H9 (cell line): ENCODE data around the gene DHCR24. TPM values are rescaled to one million over a fixed set of nuclear protein-coding genes. Genes with fewer than 3 reads are reported as not detected.

Experiments
- DNase-seq: peaks from one replicate; pipeline ENCODE4 v3.0.0-alpha.2; 2017
- H2AFZ ChIP-seq: one replicate; pipeline ENCODE4 v1.6.1; 2013; ENCODE audit warnings: mild to moderate bottlenecking, low read length, control low read depth, moderate library complexity
- H2AK5ac ChIP-seq: 2 replicates; pipeline ENCODE4 v1.6.1; 2013; ENCODE audit warnings: low read length, control low read depth, mixed read lengths; ENCODE audit not compliant: insufficient read length
- H2BK120ac ChIP-seq: one replicate; pipeline ENCODE4 v1.6.1; 2013; ENCODE audit warnings: low read depth, mild to moderate bottlenecking, low read length, control low read depth, inconsistent platforms; ENCODE audit not compliant: poor library complexity, severe bottlenecking
- H2BK12ac ChIP-seq: 2 replicates; pipeline ENCODE4 v1.6.1; 2013; ENCODE audit warnings: low read length, control low read depth, mixed read lengths, low read depth; ENCODE audit not compliant: insufficient read length
- H2BK15ac ChIP-seq: 2 replicates; pipeline ENCODE4 v1.6.1; 2013; ENCODE audit warnings: low read depth, low read length, control low read depth
- H2BK20ac ChIP-seq: one replicate; pipeline ENCODE4 v1.6.1; 2013; ENCODE audit warnings: low read depth, mild to moderate bottlenecking, low read length, control low read depth, inconsistent platforms; ENCODE audit not compliant: poor library complexity, severe bottlenecking
- H2BK5ac ChIP-seq: 2 replicates; pipeline ENCODE4 v1.6.1; 2013; ENCODE audit warnings: low read length, control low read depth, mixed read lengths; ENCODE audit not compliant: insufficient read length
- H3K14ac ChIP-seq: 2 replicates; pipeline ENCODE4 v1.6.1; 2013; ENCODE audit warnings: low read length, control low read depth; ENCODE audit not compliant: insufficient read depth
- H3K18ac ChIP-seq: 2 replicates; pipeline ENCODE4 v1.6.1; 2013; ENCODE audit warnings: low read depth, mild to moderate bottlenecking, mixed read lengths, low read length, control low read depth; ENCODE audit not compliant: insufficient read length
- H3K23ac ChIP-seq: 2 replicates; pipeline ENCODE4 v1.6.1; 2013; ENCODE audit warnings: low read length, control low read depth, mixed read lengths, low read depth; ENCODE audit not compliant: insufficient read length
- H3K23me2 ChIP-seq: 2 replicates; pipeline ENCODE4 v1.6.1; 2013; ENCODE audit warnings: low read depth, mild to moderate bottlenecking, mixed read lengths, low read length, control low read depth; ENCODE audit not compliant: insufficient read length, poor library complexity, severe bottlenecking
- H3K27ac ChIP-seq: 2 replicates; pipeline ENCODE4 v1.5.1; 2013; ENCODE audit warnings: low read length, control low read depth, mixed read lengths, low read depth; ENCODE audit not compliant: insufficient read length
- H3K27me3 ChIP-seq: 2 replicates; pipeline ENCODE4 v1.6.1; 2013; ENCODE audit warnings: low read length, control low read depth, inconsistent platforms; ENCODE audit not compliant: insufficient read depth
- H3K4ac ChIP-seq: 2 replicates; pipeline ENCODE4 v1.6.1; 2013; ENCODE audit warnings: low read depth, mild to moderate bottlenecking, control low read depth, inconsistent platforms, low read length, moderate library complexity
- H3K4me1 ChIP-seq: 2 replicates; pipeline ENCODE4 v1.6.1; 2013; ENCODE audit warnings: low read length, control low read depth, inconsistent platforms; ENCODE audit not compliant: insufficient read depth
- H3K4me2 ChIP-seq: 2 replicates; pipeline ENCODE4 v1.6.1; 2013; ENCODE audit warnings: low read length, control low read depth, mixed read lengths; ENCODE audit not compliant: insufficient read length, insufficient read depth
- H3K56ac ChIP-seq: 2 replicates; pipeline ENCODE4 v1.6.1; 2013; ENCODE audit warnings: low read depth, mild to moderate bottlenecking, mixed read lengths, low read length, control low read depth; ENCODE audit not compliant: insufficient read length
- H3K79me1 ChIP-seq: 2 replicates; pipeline ENCODE4 v1.6.1; 2013; ENCODE audit warnings: low read depth, mild to moderate bottlenecking, moderate library complexity, low read length, control low read depth, inconsistent platforms; ENCODE audit not compliant: insufficient read depth, poor library complexity, severe bottlenecking
- H3K79me2 ChIP-seq: 2 replicates; pipeline ENCODE4 v1.6.1; 2013; ENCODE audit warnings: low read length, control low read depth, inconsistent platforms; ENCODE audit not compliant: insufficient read depth
- H3K9ac ChIP-seq: 2 replicates; pipeline ENCODE4 v1.6.1; 2013; ENCODE audit warnings: low read length, control low read depth, mixed read lengths; ENCODE audit not compliant: insufficient read length; ENCODE audit errors: extremely low read depth
- H3K9me3 ChIP-seq: one replicate; pipeline ENCODE4 v1.6.1; 2013; ENCODE audit warnings: low read depth, low read length, inconsistent platforms; ENCODE audit not compliant: control insufficient read depth
- H3T11ph ChIP-seq: one replicate; pipeline ENCODE4 v1.6.1; 2013; ENCODE audit warnings: mild to moderate bottlenecking, low read length, control low read depth, inconsistent platforms
- H4K20me1 ChIP-seq: one replicate; pipeline ENCODE4 v1.6.1; 2013; ENCODE audit not compliant: control insufficient read depth, insufficient read length, insufficient read depth
- H4K5ac ChIP-seq: 2 replicates; pipeline ENCODE4 v1.6.1; 2013; ENCODE audit warnings: low read depth, mild to moderate bottlenecking, mixed read lengths, low read length, control low read depth; ENCODE audit not compliant: insufficient read length
- H4K8ac ChIP-seq: replicated peaks from 2 replicates; pipeline ENCODE4 v1.6.1; 2013; ENCODE audit warnings: low read length, control low read depth, mixed read lengths, low read depth; ENCODE audit not compliant: insufficient read length
- H4K91ac ChIP-seq: 2 replicates; pipeline ENCODE4 v1.6.1; 2013; ENCODE audit warnings: low read depth, mild to moderate bottlenecking, moderate library complexity, mixed read lengths, low read length, control low read depth; ENCODE audit not compliant: insufficient read length
- H3K27ac Mint-ChIP-seq, 3 experiments: 2 replicates in 2 of 3; 3 replicates in 1 of 3; pipeline ENCODE4 v1.8.0; 2020 to 2021; ENCODE audit warnings: mixed read lengths in 3 of 3, mild to moderate bottlenecking in 1 of 3, moderate library complexity in 1 of 3
- H3K27me3 Mint-ChIP-seq: 2 replicates; pipeline ENCODE4 v1.8.0; 2021; ENCODE audit warnings: low read depth, mild to moderate bottlenecking, moderate library complexity, mixed read lengths
- H3K36me3 Mint-ChIP-seq, 3 experiments: 2 replicates in 2 of 3; 3 replicates in 1 of 3; pipeline ENCODE4 v1.8.0; 2020 to 2021; ENCODE audit warnings: low read depth in 3 of 3, mixed read lengths in 3 of 3; ENCODE audit not compliant: insufficient read depth in 1 of 3
- H3K4me1 Mint-ChIP-seq, 2 experiments: 2 replicates each; pipeline ENCODE4 v1.8.0; 2020; ENCODE audit warnings: mixed read lengths in 2 of 2
- H3K4me3 Mint-ChIP-seq, 2 experiments: 2 replicates in 1 of 2; 3 replicates in 1 of 2; pipeline ENCODE4 v1.8.0; 2020 to 2021; ENCODE audit warnings: mild to moderate bottlenecking in 2 of 2, mixed read lengths in 2 of 2, moderate library complexity in 1 of 2
- H3K9me3 Mint-ChIP-seq, 2 experiments: 2 replicates in 1 of 2; 3 replicates in 1 of 2; pipeline ENCODE4 v1.8.0; 2020; ENCODE audit warnings: mild to moderate bottlenecking in 2 of 2, mixed read lengths in 2 of 2, moderate library complexity in 1 of 2
- WGBS: extraction: QIAGEN DNeasy Blood & Tissue Kit; methylation state at CpG from one replicate; pipeline ENCODE4 v1.1.7; 2013; ENCODE audit warnings: missing lambda C conversion rate, low lambda C conversion rate, mixed read lengths; ENCODE audit not compliant: insufficient read length; ENCODE audit errors: extremely low coverage; 5-methylcytosine and 5-hydroxymethylcytosine counted together
- total RNA-seq: library from RNA; stranded (reverse); gene quantifications from 2 replicates; pipeline ENCODE4 v1.2.1, GENCODE V29; 2021
- TF ChIP-seq, protein P1 (sequence below): fragments of 200-600 bp; sonication (generic); conservative IDR thresholded peaks from 3 replicates; pipeline ENCODE4 v1.8.0; 2021; ENCODE audit warnings: antibody characterized with exemption, mild to moderate bottlenecking

DHCR24 gene
- total RNA-seq, 1 experiment from 2014 or later: 318 TPM

DNA sequence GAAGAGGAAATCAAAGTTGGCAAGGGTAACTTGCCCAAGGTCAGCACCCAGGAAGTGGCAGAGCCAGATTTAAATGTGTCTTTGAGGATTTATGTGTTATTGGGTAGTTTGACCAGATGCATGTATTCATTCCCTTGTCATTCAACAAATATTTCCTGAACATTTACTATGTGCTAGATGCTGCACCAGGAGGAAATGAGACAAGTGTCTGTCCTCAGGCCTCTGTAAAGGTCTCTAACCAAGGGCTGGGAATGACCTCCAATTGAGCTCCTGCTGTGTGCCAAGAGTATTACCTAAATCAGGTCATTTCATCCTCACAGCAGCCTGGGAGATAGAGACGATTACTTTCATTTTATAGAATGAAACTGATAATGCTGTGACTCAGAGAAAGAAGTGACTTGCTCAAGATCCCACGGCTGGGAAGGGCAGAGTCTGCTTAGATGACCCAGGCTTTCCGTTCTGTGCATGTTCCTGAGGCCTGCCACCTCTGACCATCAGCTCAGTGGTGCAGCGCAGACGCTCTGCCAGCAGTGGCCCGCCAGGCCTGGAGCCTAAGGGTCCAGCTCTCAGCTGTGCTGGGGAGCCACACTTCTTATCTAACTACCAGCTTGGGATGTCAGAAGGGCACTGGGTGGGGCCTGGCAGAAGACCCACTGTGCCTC lies 82.4 kb downstream of the DHCR24 start:
- H3K4ac ChIP-seq: no peak overlapping the region
- Mint-ChIP-seq H3K27ac (no peak overlapping the region), H3K27me3 (peaks cover 32% of the 10 kb centered on the region), H3K9me3 (no peaks in the 10 kb centered on the region), H3K36me3 (no peaks in the 10 kb centered on the region), H3K4me3 (no peak overlapping the region), H3K4me1 (peaks cover 6 to 10% of the 10 kb centered on the region in 2 experiments)
- no peak overlapping the region for H2BK120ac ChIP-seq
- H4K5ac ChIP-seq: no peak overlapping the region
- no peaks in the 10 kb centered on the region for H3K23me2 ChIP-seq
- H3K4me1 ChIP-seq: no peaks in the 10 kb centered on the region
- H3K56ac ChIP-seq: no peak overlapping the region
- DNase-seq: peak; percentile 20
- no peak overlapping the region for H4K91ac ChIP-seq
- H3K4me2 ChIP-seq: no peak overlapping the region
- H3K9me3 ChIP-seq: no peaks in the 10 kb centered on the region
- H3K27ac ChIP-seq: no peak overlapping the region
- no peak overlapping the region for H2BK12ac ChIP-seq
- no peak overlapping the region for H2AFZ ChIP-seq
- H3K18ac ChIP-seq: no peak overlapping the region
- H3K23ac ChIP-seq: no peak overlapping the region
- H3K79me1 ChIP-seq: no peaks in the 10 kb centered on the region
- H3K14ac ChIP-seq: no peak overlapping the region
- H3T11ph ChIP-seq: no peak overlapping the region
- H4K20me1 ChIP-seq: no peaks in the 10 kb centered on the region
- H2AK5ac ChIP-seq: no peak overlapping the region
- H4K8ac ChIP-seq: no peak overlapping the region
- H2BK20ac ChIP-seq: no peak overlapping the region
- H2BK15ac ChIP-seq: no peak overlapping the region
- TF ChIP-seq, protein P1, sequence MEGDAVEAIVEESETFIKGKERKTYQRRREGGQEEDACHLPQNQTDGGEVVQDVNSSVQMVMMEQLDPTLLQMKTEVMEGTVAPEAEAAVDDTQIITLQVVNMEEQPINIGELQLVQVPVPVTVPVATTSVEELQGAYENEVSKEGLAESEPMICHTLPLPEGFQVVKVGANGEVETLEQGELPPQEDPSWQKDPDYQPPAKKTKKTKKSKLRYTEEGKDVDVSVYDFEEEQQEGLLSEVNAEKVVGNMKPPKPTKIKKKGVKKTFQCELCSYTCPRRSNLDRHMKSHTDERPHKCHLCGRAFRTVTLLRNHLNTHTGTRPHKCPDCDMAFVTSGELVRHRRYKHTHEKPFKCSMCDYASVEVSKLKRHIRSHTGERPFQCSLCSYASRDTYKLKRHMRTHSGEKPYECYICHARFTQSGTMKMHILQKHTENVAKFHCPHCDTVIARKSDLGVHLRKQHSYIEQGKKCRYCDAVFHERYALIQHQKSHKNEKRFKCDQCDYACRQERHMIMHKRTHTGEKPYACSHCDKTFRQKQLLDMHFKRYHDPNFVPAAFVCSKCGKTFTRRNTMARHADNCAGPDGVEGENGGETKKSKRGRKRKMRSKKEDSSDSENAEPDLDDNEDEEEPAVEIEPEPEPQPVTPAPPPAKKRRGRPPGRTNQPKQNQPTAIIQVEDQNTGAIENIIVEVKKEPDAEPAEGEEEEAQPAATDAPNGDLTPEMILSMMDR: no peak
- no peak overlapping the region for H3K9ac ChIP-seq
- H2BK5ac ChIP-seq: no peak overlapping the region
- no CpG with 5 or more reads among the region's 6 CpGs for WGBS
- no peaks in the 10 kb centered on the region for H3K79me2 ChIP-seq
- no peaks in the 10 kb centered on the region; the same call in 1 of the 2 replicates for H3K27me3 ChIP-seq
